ENCODE data around the gene NPTN.

Gene NPTN

DNA sequence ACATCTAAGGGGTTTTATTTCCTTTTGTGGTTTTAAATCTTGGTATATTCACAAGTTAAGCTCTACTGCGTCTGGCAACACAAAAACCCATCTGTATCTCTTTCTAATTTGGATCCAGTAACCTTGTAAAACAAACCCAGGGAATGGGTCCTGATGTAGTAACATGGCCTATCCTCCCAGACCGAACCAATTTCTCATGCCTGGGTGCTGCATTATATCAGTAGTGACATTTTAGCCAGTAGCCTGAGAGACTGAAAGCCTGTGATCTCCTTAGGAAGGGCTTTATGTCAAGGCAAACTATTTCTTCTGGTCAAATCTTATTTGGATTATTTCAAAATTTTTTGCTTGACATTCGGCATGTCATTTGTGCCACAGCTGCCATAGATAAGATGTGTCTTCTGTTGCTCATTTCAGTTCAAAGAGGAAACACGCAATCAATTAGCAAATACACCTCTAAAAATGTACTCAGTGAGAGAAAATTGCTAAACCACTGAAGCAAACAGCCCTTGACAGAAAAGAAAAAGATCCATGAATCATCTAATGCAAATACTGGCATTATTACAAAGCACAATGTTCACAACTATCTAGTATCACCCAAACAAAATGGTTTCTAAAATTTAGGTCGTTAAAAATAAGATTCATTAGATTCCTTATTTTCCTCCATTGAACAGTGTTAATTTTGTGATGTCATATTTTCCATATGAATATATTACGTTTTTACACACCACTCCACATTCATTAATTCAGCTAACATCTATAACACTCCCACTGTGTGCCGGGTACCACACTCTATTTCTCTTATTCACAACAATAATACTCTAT is 4.0 kb downstream of the NPTN start:
- no peak overlapping the region for H3K27ac ChIP-seq (ENCODE audit: low read depth, low read length)
- H3K9me3 ChIP-seq (ENCODE audit: insufficient read depth, low read length), result no peaks in the 10 kb centered on the region
- H3F3A ChIP-seq (ENCODE audit: insufficient read depth), result no peaks in the 10 kb centered on the region; the same call in 1 of the 2 replicates
- no peaks in the 10 kb centered on the region for H3K27me3 ChIP-seq (ENCODE audit: low read length)
- H3K36me3 ChIP-seq (ENCODE audit: low read length), result no peaks in the 10 kb centered on the region
- H3K9me2 ChIP-seq (replicated peaks; ENCODE audit: insufficient read depth, low read length), result no peaks in the 10 kb centered on the region
- H4K20me1 ChIP-seq (ENCODE audit: low read depth, low read length), result peaks cover 66% of the 10 kb centered on the region
- no peak overlapping the region for H3K4me2 ChIP-seq (ENCODE audit: low read depth, low read length, poor library complexity, severe bottlenecking)
- peaks cover 85% of the 10 kb centered on the region for H3K79me2 ChIP-seq (ENCODE audit: insufficient read depth, low read length)
- H3K4me3 ChIP-seq (ENCODE audit: insufficient read depth, low read length, poor library complexity, severe bottlenecking), result no peak overlapping the region
- no peak overlapping the region for H2AFZ ChIP-seq (ENCODE audit: low read depth, low read length, severe bottlenecking)
- no peak for TF ChIP-seq EZH2phosphoT487 (conservative IDR thresholded peaks at IDR 0.05; ENCODE audit: low read length)
- TF ChIP-seq, protein P1, sequence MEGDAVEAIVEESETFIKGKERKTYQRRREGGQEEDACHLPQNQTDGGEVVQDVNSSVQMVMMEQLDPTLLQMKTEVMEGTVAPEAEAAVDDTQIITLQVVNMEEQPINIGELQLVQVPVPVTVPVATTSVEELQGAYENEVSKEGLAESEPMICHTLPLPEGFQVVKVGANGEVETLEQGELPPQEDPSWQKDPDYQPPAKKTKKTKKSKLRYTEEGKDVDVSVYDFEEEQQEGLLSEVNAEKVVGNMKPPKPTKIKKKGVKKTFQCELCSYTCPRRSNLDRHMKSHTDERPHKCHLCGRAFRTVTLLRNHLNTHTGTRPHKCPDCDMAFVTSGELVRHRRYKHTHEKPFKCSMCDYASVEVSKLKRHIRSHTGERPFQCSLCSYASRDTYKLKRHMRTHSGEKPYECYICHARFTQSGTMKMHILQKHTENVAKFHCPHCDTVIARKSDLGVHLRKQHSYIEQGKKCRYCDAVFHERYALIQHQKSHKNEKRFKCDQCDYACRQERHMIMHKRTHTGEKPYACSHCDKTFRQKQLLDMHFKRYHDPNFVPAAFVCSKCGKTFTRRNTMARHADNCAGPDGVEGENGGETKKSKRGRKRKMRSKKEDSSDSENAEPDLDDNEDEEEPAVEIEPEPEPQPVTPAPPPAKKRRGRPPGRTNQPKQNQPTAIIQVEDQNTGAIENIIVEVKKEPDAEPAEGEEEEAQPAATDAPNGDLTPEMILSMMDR (IDR thresholded peaks at IDR 0.05; ENCODE audit: insufficient read depth, low read length, poor library complexity, severe bottlenecking), result no peak
- H3K9ac ChIP-seq (ENCODE audit: low read length), result no peak overlapping the region

DNA sequence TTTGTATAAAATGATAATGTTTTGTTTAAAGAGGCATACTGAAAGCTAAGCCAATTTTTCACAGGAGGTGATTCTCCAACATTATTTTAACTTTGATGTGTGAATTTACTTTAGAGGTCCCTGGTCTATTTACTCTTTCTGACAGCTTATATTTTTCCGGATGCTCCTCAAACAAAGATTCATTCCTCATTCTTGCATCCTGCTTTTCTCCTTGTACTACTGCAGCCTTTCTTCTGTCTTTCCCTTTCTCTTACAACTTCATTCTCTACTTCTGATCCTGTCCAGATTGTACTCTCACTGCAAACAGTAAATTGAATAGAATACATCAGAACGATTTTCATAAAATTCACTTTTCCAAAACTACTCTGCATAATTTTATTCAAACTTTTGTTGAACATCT is 5.1 kb downstream of the NPTN start:
- Histone ChIP-seq H3K4me2 (ENCODE audit: low read depth, low read length, poor library complexity, severe bottlenecking) (no peak overlapping the region), H3K79me2 (ENCODE audit: insufficient read depth, low read length) (peaks cover 96% of the 10 kb centered on the region), H3K9ac (ENCODE audit: low read length) (no peak overlapping the region), H3K9me3 (ENCODE audit: insufficient read depth, low read length) (no peaks in the 10 kb centered on the region), H2AFZ (ENCODE audit: low read depth, low read length, severe bottlenecking) (no peak overlapping the region), H3K27me3 (ENCODE audit: low read length) (no peaks in the 10 kb centered on the region), H3K9me2 (replicated peaks; ENCODE audit: insufficient read depth, low read length) (no peaks in the 10 kb centered on the region), H3K4me3 (ENCODE audit: insufficient read depth, low read length, poor library complexity, severe bottlenecking) (no peak overlapping the region), H3F3A (ENCODE audit: insufficient read depth) (no peaks in the 10 kb centered on the region; the same call in 1 of the 2 replicates), H3K27ac (ENCODE audit: low read depth, low read length) (no peak overlapping the region), H4K20me1 (ENCODE audit: low read depth, low read length) (peaks cover 71% of the 10 kb centered on the region), H3K36me3 (ENCODE audit: low read length) (no peaks in the 10 kb centered on the region)
- TF ChIP-seq EZH2phosphoT487 (conservative IDR thresholded peaks at IDR 0.05; ENCODE audit: low read length), result no peak
- TF ChIP-seq, protein P1 (IDR thresholded peaks at IDR 0.05; ENCODE audit: insufficient read depth, low read length, poor library complexity, severe bottlenecking), result no peak

DNA sequence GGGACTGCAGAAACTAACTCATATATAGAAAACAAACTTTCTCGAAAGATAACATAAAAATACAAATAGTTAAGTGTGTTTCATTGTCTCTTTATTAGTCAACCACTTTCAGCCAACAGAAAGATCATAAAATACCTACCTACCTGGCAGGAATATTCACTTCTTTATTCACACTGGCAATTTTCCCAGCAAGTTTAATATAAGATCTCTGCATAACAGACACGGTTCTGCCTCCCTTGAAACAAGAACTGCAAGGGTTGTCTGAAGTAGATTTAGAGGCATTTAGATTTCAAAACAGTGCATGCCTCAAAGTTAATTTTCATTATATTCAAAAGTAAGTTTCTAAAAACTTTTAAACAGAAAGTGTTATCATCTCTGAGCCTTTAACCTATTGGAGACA is 7.1 kb downstream of the NPTN start:
- no peak overlapping the region for H2AFZ ChIP-seq (ENCODE audit: low read depth, low read length, severe bottlenecking)
- no peak overlapping the region for H3K4me2 ChIP-seq (ENCODE audit: low read depth, low read length, poor library complexity, severe bottlenecking)
- no peaks in the 10 kb centered on the region for H3K9me2 ChIP-seq (replicated peaks; ENCODE audit: insufficient read depth, low read length)
- H4K20me1 ChIP-seq (ENCODE audit: low read depth, low read length), result peaks cover 79% of the 10 kb centered on the region
- no peak overlapping the region for H3K27ac ChIP-seq (ENCODE audit: low read depth, low read length)
- no peaks in the 10 kb centered on the region for H3K36me3 ChIP-seq (ENCODE audit: low read length)
- no peaks in the 10 kb centered on the region for H3F3A ChIP-seq (ENCODE audit: insufficient read depth)
- no peak overlapping the region for H3K4me3 ChIP-seq (ENCODE audit: insufficient read depth, low read length, poor library complexity, severe bottlenecking)
- TF ChIP-seq, protein P1 (IDR thresholded peaks at IDR 0.05; ENCODE audit: insufficient read depth, low read length, poor library complexity, severe bottlenecking), result no peak
- no peak for TF ChIP-seq EZH2phosphoT487 (conservative IDR thresholded peaks at IDR 0.05; ENCODE audit: low read length)
- H3K9ac ChIP-seq (ENCODE audit: low read length), result no peak overlapping the region
- H3K9me3 ChIP-seq (ENCODE audit: insufficient read depth, low read length), result no peaks in the 10 kb centered on the region
- peaks cover 98% of the 10 kb centered on the region for H3K79me2 ChIP-seq (ENCODE audit: insufficient read depth, low read length)
- no peaks in the 10 kb centered on the region for H3K27me3 ChIP-seq (ENCODE audit: low read length)

All from SU-DHL-6 (cell line).